Mesenchymal stem cell (in vitro differentiated cells and primary cell): Measurements from ENCODE around the gene ITSN1. TPM values are rescaled to one million over a fixed set of nuclear protein-coding genes. Genes with fewer than 3 reads are reported as not detected.

Experiments used
- DNase-seq: peaks from one replicate; pipeline ENCODE4 v3.0.0-alpha.2; 2013
- H2AFZ ChIP-seq: one replicate; pipeline ENCODE4 v1.6.1; 2013; ENCODE audit warnings: low read depth, mild to moderate bottlenecking, control low read depth, inconsistent platforms, low read length, moderate library complexity
- H2AK5ac ChIP-seq: 2 replicates; pipeline ENCODE4 v1.6.1; 2013; ENCODE audit warnings: low read length, moderate library complexity, mild to moderate bottlenecking, inconsistent platforms; ENCODE audit not compliant: severe bottlenecking
- H2BK120ac ChIP-seq: one replicate; pipeline ENCODE4 v1.6.1; 2013; ENCODE audit warnings: low read depth, mild to moderate bottlenecking, inconsistent platforms, low read length, moderate library complexity
- H2BK12ac ChIP-seq, 2 experiments: one replicate each; pipeline ENCODE4 v1.6.1; 2013; ENCODE audit warnings: inconsistent platforms in 2 of 2, low read length in 2 of 2, mild to moderate bottlenecking in 2 of 2, moderate library complexity in 2 of 2, control low read depth in 1 of 2
- H2BK15ac ChIP-seq: one replicate; pipeline ENCODE4 v1.6.1; 2013; ENCODE audit warnings: mild to moderate bottlenecking, low read depth, inconsistent platforms; ENCODE audit not compliant: poor library complexity, severe bottlenecking
- H2BK5ac ChIP-seq: 2 replicates; pipeline ENCODE4 v1.6.1; 2013; ENCODE audit warnings: low read depth, mild to moderate bottlenecking, low read length, control low read depth, inconsistent platforms; ENCODE audit not compliant: poor library complexity, severe bottlenecking
- H3K14ac ChIP-seq, 2 experiments: one replicate each; pipeline ENCODE4 v1.6.1; 2013; ENCODE audit warnings: inconsistent platforms in 2 of 2, low read length in 2 of 2, control low read depth in 1 of 2, mild to moderate bottlenecking in 1 of 2, moderate library complexity in 1 of 2
- H3K18ac ChIP-seq, 2 experiments: one replicate each; pipeline ENCODE4 v1.6.1; 2013; ENCODE audit warnings: inconsistent platforms in 2 of 2, low read length in 2 of 2, control low read depth in 1 of 2, low read depth in 1 of 2, mild to moderate bottlenecking in 1 of 2
- H3K23ac ChIP-seq, 2 experiments: one replicate each; pipeline ENCODE4 v1.6.1; 2013; ENCODE audit warnings: inconsistent platforms in 2 of 2, low read length in 2 of 2, mild to moderate bottlenecking in 2 of 2, moderate library complexity in 2 of 2, control low read depth in 1 of 2
- H3K27ac ChIP-seq: 2 replicates; pipeline ENCODE4 v1.5.1; 2013; ENCODE audit warnings: mild to moderate bottlenecking, moderate library complexity, low read length, control low read depth, inconsistent platforms; ENCODE audit not compliant: poor library complexity, severe bottlenecking
- H3K27me3 ChIP-seq, 2 experiments: 2 replicates each; pipeline versions ENCODE4 v1.6.1 to v1.7.0; 2013; ENCODE audit warnings: low read length in 2 of 2, mild to moderate bottlenecking in 2 of 2, moderate library complexity in 2 of 2, control low read depth in 1 of 2, inconsistent platforms in 1 of 2; ENCODE audit not compliant: control insufficient read depth in 1 of 2, insufficient read depth in 1 of 2
- H3K36me3 ChIP-seq, 2 experiments: 2 replicates each; pipeline versions ENCODE4 v1.6.1 to v1.7.0; 2013; ENCODE audit warnings: low read length in 2 of 2, control low read depth in 1 of 2, inconsistent platforms in 1 of 2, low read depth in 1 of 2, mild to moderate bottlenecking in 1 of 2; ENCODE audit not compliant: insufficient read depth in 2 of 2, control insufficient read depth in 1 of 2
- H3K4ac ChIP-seq, 2 experiments: one replicate each; pipeline ENCODE4 v1.6.1; 2013; ENCODE audit warnings: inconsistent platforms in 2 of 2, low read length in 2 of 2, mild to moderate bottlenecking in 2 of 2, moderate library complexity in 2 of 2, control low read depth in 1 of 2, low read depth in 1 of 2
- H3K4me1 ChIP-seq: 2 replicates; pipeline ENCODE4 v1.6.1; 2013; ENCODE audit warnings: low read depth, low read length, control low read depth; ENCODE audit not compliant: control insufficient read depth, insufficient read depth
- H3K4me2 ChIP-seq: 2 replicates; pipeline ENCODE4 v1.6.1; 2013; ENCODE audit warnings: low read length, mild to moderate bottlenecking, inconsistent platforms; ENCODE audit not compliant: poor library complexity, severe bottlenecking
- H3K4me3 ChIP-seq, 2 experiments: 2 replicates each; pipeline versions ENCODE4 v1.5.1 to v1.7.0; 2013; ENCODE audit warnings: low read length in 2 of 2, mild to moderate bottlenecking in 2 of 2, control low read depth in 1 of 2, low read depth in 1 of 2; ENCODE audit not compliant: insufficient read depth in 1 of 2
- H3K79me1 ChIP-seq: replicated peaks from 2 replicates; pipeline ENCODE4 v1.6.1; 2013; ENCODE audit warnings: mild to moderate bottlenecking, control low read depth, low read length, inconsistent platforms; ENCODE audit not compliant: poor library complexity, severe bottlenecking
- H3K9ac ChIP-seq: 2 replicates; pipeline ENCODE4 v1.7.0; 2013; ENCODE audit warnings: mild to moderate bottlenecking, low read length, moderate library complexity
- H3K9me3 ChIP-seq: 2 replicates; pipeline ENCODE4 v1.7.0; 2013; ENCODE audit warnings: mild to moderate bottlenecking, low read length; ENCODE audit not compliant: control insufficient read depth
- H4K8ac ChIP-seq: one replicate; pipeline ENCODE4 v1.6.1; 2013; ENCODE audit warnings: inconsistent platforms, mild to moderate bottlenecking, low read length, moderate library complexity
- H4K91ac ChIP-seq: one replicate; pipeline ENCODE4 v1.6.1; 2013; ENCODE audit warnings: mild to moderate bottlenecking, low read length, inconsistent platforms
- WGBS: methylation state at CpG from one replicate; pipeline ENCODE4 v1.1.7; 2013; ENCODE audit warnings: mixed read lengths; 5-methylcytosine and 5-hydroxymethylcytosine counted together
- polyA plus RNA-seq, 2 experiments: library from polyadenylated mRNA; stranded (reverse); fragments of 200-250 nt; gene quantifications; one replicate each; pipeline ENCODE4 v1.2.3, GENCODE V29; 2013

Gene ITSN1
- polyA plus RNA-seq (2013, experiment 1 of 2): 32.0 TPM
- 30.6 TPM for polyA plus RNA-seq (2013, experiment 2 of 2)

- Histone ChIP-seq H2AK5ac (peak within 1 kb of the TSS; percentile 73), H3K9ac (peak within 1 kb of the TSS; percentile 100), H3K9me3 (no peaks in the 10 kb centered on the region), H2BK15ac (peak within 1 kb of the TSS; percentile 69), H3K4me1 (peaks cover 5% of the 10 kb centered on the region), H2BK5ac (peak within 1 kb of the TSS; percentile 79), H2BK120ac (peak within 1 kb of the TSS; percentile 77), H4K8ac (peak within 1 kb of the TSS; percentile 98), H3K79me1 (peaks cover 6% of the 10 kb centered on the region), H3K4me2 (peak within 1 kb of the TSS; percentile 82), H3K27ac (peak within 1 kb of the TSS; percentile 94), H3K4me3 (peak within 1 kb of the TSS; percentile 100), H3K36me3 (peaks cover 0 to 2% of the 10 kb centered on the region in 2 experiments), H3K23ac (peak within 1 kb of the TSS; percentile 90 to 97), H3K27me3 (no peaks in the 10 kb centered on the region), H4K91ac (peak within 1 kb of the TSS; percentile 94), H2BK12ac (peak within 1 kb of the TSS in 1 of 2 experiments; percentile 90), H2AFZ (peak within 1 kb of the TSS; percentile 97), H3K4ac (peak within 1 kb of the TSS; percentile 60 to 94), H3K14ac (peak within 1 kb of the TSS; percentile 15 to 93), H3K18ac (peak within 1 kb of the TSS; percentile 92 to 99)
- WGBS: under 1% methylated on average over 33 of the region's 71 CpGs
- DNase-seq: peak; percentile 100
Measured at GRCh38 chr21:33642027-33642895, at the start of gene ITSN1. Gene ITSN1 (plus strand): TSS chr21:33642501. CDS start chr21:33718829, 76,328 bp downstream.

- H3K4me2 ChIP-seq: no peak overlapping the region
- no peak overlapping the region for H3K18ac ChIP-seq
- no peak overlapping the region for H3K23ac ChIP-seq
- no peak overlapping the region for H3K14ac ChIP-seq
- H2AFZ ChIP-seq: no peak overlapping the region
- no peak overlapping the region for H2BK120ac ChIP-seq
- H2BK12ac ChIP-seq: no peak overlapping the region
- H2BK5ac ChIP-seq: no peak overlapping the region
- no peak overlapping the region for H4K8ac ChIP-seq
- no peaks in the 10 kb centered on the region for H3K4me1 ChIP-seq
- H3K4ac ChIP-seq: no peak overlapping the region
- no peak for DNase-seq
- H3K27me3 ChIP-seq: no peaks in the 10 kb centered on the region
- WGBS: no CpG with 5 or more reads among the region's 1 CpG
- H4K91ac ChIP-seq: no peak overlapping the region
- H3K27ac ChIP-seq: no peak overlapping the region
- no peak overlapping the region for H3K9ac ChIP-seq
- no peak overlapping the region for H3K4me3 ChIP-seq
- no peak overlapping the region for H2AK5ac ChIP-seq
- H3K36me3 ChIP-seq: peaks cover 11 to 78% of the 10 kb centered on the region in 2 experiments
- H3K79me1 ChIP-seq: peaks cover 2% of the 10 kb centered on the region
- H2BK15ac ChIP-seq: no peak overlapping the region
- H3K9me3 ChIP-seq: no peaks in the 10 kb centered on the region
Measured at GRCh38 chr21:33598051-33598450, 44.2 kb upstream of the ITSN1 start.

- DNase-seq: no peak
- Histone ChIP-seq H4K8ac (no peak overlapping the region), H3K23ac (no peak overlapping the region), H3K27me3 (no peaks in the 10 kb centered on the region), H2BK15ac (no peak overlapping the region), H3K18ac (no peak overlapping the region), H3K9me3 (no peaks in the 10 kb centered on the region), H4K91ac (no peak overlapping the region), H2AFZ (no peak overlapping the region), H3K4ac (no peak overlapping the region), H3K14ac (no peak overlapping the region), H3K36me3 (peaks cover 17 to 52% of the 10 kb centered on the region in 2 experiments), H2BK120ac (no peak overlapping the region), H3K9ac (peak overlapping the region; percentile 45), H3K79me1 (peaks cover 4% of the 10 kb centered on the region), H2BK5ac (no peak overlapping the region), H3K4me2 (no peak overlapping the region), H3K27ac (no peak overlapping the region), H2BK12ac (no peak overlapping the region), H3K4me3 (no peak overlapping the region), H2AK5ac (no peak overlapping the region), H3K4me1 (no peaks in the 10 kb centered on the region)
- 60% methylated on average over 1 of the region's 1 CpG for WGBS
Measured at GRCh38 chr21:33608559-33608958, 33.7 kb upstream of the ITSN1 start.

- Histone ChIP-seq H3K36me3 (peaks cover 17 to 52% of the 10 kb centered on the region in 2 experiments), H2BK12ac (no peak overlapping the region), H3K23ac (no peak overlapping the region), H3K9me3 (no peaks in the 10 kb centered on the region), H2BK5ac (no peak overlapping the region), H4K8ac (no peak overlapping the region), H2BK15ac (no peak overlapping the region), H3K9ac (no peak overlapping the region), H3K4me2 (no peak overlapping the region), H3K27me3 (no peaks in the 10 kb centered on the region), H2BK120ac (no peak overlapping the region), H3K18ac (no peak overlapping the region), H2AFZ (no peak overlapping the region), H2AK5ac (no peak overlapping the region), H3K4ac (no peak overlapping the region), H3K4me1 (no peaks in the 10 kb centered on the region), H3K14ac (no peak overlapping the region), H4K91ac (no peak overlapping the region), H3K4me3 (no peak overlapping the region), H3K79me1 (peaks cover 2% of the 10 kb centered on the region), H3K27ac (no peak overlapping the region)
- DNase-seq: no peak
- 95% methylated on average over 3 of the region's 7 CpGs for WGBS
Measured at GRCh38 chr21:33611006-33611744, 31.1 kb upstream of the ITSN1 start.
